ENCODE data around the gene ATXN2.

ATXN2 gene

DNA sequence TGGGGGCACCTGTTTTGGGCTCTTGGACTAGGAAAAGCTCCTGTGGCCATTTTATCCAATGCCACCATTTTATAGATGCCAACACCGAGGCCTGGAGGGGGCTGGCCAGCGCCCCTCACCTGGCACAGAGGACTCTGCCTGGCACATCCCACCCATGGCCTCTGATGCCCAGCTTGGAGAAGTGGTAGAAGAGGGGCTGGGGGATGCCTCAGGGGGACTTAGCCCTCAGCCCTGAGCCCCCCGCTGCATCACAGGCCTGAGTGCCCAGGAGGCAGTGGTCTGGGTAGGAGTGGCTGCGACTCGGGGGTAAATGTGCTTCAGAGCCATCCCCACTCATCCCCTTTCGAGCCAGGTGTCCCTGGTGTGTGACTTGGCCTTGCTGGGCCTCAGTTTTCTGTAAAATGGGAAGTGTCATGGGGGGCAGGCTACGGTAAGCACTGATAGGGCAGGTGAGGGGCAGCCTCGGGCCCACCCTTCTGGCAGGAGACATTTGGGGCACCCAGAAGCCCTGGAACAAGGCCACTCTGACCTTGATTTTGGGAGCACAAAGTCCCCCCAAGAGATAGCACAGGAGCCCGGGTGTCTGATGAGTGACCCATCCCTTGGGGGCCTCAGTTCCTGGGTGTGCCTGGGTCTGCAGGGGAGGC lies 170.9 kb downstream of the ATXN2 start:
- no peak overlapping the region for H2BK5ac ChIP-seq (ENCODE audit: low read depth, low read length, poor library complexity, severe bottlenecking)
- H3K9me3 ChIP-seq (ENCODE audit: control insufficient read depth, low read length), result no peaks in the 10 kb centered on the region
- H2AFZ ChIP-seq (ENCODE audit: low read depth, low read length), result no peak overlapping the region
- peak overlapping the region; percentile 5 for H3K27ac ChIP-seq (ENCODE audit: low read length, poor library complexity, severe bottlenecking)
- no peaks in the 10 kb centered on the region for H3K79me1 ChIP-seq (replicated peaks; ENCODE audit: low read length, poor library complexity, severe bottlenecking)
- no peak overlapping the region for H2BK120ac ChIP-seq (ENCODE audit: low read depth, low read length)
- H2BK12ac ChIP-seq (ENCODE audit: low read length in 2 of 2), result no peak overlapping the region
- peak overlapping the region; percentile 49 for H4K8ac ChIP-seq (ENCODE audit: low read length)
- peaks cover 62% of the 10 kb centered on the region for H3K4me1 ChIP-seq (ENCODE audit: control insufficient read depth, insufficient read depth, low read depth, low read length)
- peak overlapping the region; percentile 67 for H4K91ac ChIP-seq (ENCODE audit: low read length)
- H3K14ac ChIP-seq (ENCODE audit: low read length in 2 of 2), result peak overlapping the region in 1 of 2 experiments; percentile 48
- H3K9ac ChIP-seq (ENCODE audit: low read length), result no peak overlapping the region
- H3K4me2 ChIP-seq (ENCODE audit: low read length, poor library complexity, severe bottlenecking), result no peak overlapping the region
- no peak overlapping the region for H3K4me3 ChIP-seq (ENCODE audit: insufficient read depth in 1 of 2, low read depth in 1 of 2, low read length in 2 of 2)
- no peak for DNase-seq
- peak overlapping the region; percentile 49 for H2AK5ac ChIP-seq (ENCODE audit: low read length, severe bottlenecking)
- WGBS, result 95% methylated on average over 7 of the region's 9 CpGs
- peak overlapping the region in 1 of 2 experiments; percentile 48 for H3K23ac ChIP-seq (ENCODE audit: low read length in 2 of 2)
- H3K18ac ChIP-seq (ENCODE audit: low read depth in 1 of 2, low read length in 2 of 2), result no peak overlapping the region
- peaks cover 8 to 54% of the 10 kb centered on the region in 2 experiments for H3K36me3 ChIP-seq (ENCODE audit: control insufficient read depth in 1 of 2, insufficient read depth in 2 of 2, low read depth in 1 of 2, low read length in 2 of 2)
- no peaks in the 10 kb centered on the region for H3K27me3 ChIP-seq (ENCODE audit: control insufficient read depth in 1 of 2, insufficient read depth in 1 of 2, low read length in 2 of 2)
- H2BK15ac ChIP-seq (ENCODE audit: low read depth, poor library complexity, severe bottlenecking), result no peak overlapping the region
- H3K4ac ChIP-seq (ENCODE audit: low read depth in 1 of 2, low read length in 2 of 2), result no peak overlapping the region

DNA sequence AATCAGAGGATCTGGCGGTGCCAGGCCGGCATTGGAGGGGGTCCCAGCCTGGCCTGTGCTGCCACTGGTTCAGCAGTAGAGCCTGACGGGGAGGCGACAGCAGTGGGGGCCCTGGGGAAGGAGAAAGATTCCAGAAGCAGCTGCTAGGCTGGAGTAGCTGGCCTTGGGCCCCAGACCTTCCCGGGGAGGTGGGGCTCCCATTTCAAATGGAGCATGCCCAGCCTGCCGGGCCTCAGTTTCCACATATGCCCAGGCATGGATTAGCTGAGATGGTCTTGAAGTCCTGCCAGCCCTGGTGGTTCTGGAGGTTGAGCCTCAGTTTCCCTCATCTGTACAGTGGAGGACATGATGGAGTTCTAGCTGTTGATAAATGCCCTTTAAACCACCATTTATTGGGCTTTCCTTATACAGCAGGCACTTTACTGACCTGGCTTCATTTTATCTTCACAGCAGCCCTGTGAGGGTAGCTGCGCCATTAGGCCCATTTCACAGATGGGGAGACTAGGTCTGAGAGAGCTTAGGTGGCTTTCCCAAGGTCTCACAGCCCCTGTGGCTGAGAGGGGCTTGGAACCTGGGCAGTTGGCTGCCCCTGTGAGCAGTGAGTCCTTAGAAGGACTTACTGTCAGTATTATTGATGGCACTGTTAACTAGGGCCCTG lies 171.6 kb downstream of the ATXN2 start:
- Histone ChIP-seq H4K8ac (ENCODE audit: low read length) (no peak overlapping the region), H3K36me3 (ENCODE audit: control insufficient read depth in 1 of 2, insufficient read depth in 2 of 2, low read depth in 1 of 2, low read length in 2 of 2) (peaks cover 5 to 54% of the 10 kb centered on the region in 2 experiments), H3K4me2 (ENCODE audit: low read length, poor library complexity, severe bottlenecking) (no peak overlapping the region), H3K14ac (ENCODE audit: low read length in 2 of 2) (no peak overlapping the region), H3K23ac (ENCODE audit: low read length in 2 of 2) (no peak overlapping the region), H3K27me3 (ENCODE audit: control insufficient read depth in 1 of 2, insufficient read depth in 1 of 2, low read length in 2 of 2) (no peaks in the 10 kb centered on the region), H3K4ac (ENCODE audit: low read depth in 1 of 2, low read length in 2 of 2) (no peak overlapping the region), H2BK12ac (ENCODE audit: low read length in 2 of 2) (no peak overlapping the region), H2BK15ac (ENCODE audit: low read depth, poor library complexity, severe bottlenecking) (no peak overlapping the region), H3K9me3 (ENCODE audit: control insufficient read depth, low read length) (no peaks in the 10 kb centered on the region), H2AK5ac (ENCODE audit: low read length, severe bottlenecking) (peak overlapping the region; percentile 59), H2BK5ac (ENCODE audit: low read depth, low read length, poor library complexity, severe bottlenecking) (no peak overlapping the region), H3K27ac (ENCODE audit: low read length, poor library complexity, severe bottlenecking) (no peak overlapping the region), H3K9ac (ENCODE audit: low read length) (no peak overlapping the region), H2AFZ (ENCODE audit: low read depth, low read length) (no peak overlapping the region), H3K4me1 (ENCODE audit: control insufficient read depth, insufficient read depth, low read depth, low read length) (peaks cover 62% of the 10 kb centered on the region), H3K18ac (ENCODE audit: low read depth in 1 of 2, low read length in 2 of 2) (no peak overlapping the region), H3K4me3 (ENCODE audit: insufficient read depth in 1 of 2, low read depth in 1 of 2, low read length in 2 of 2) (no peak overlapping the region), H4K91ac (ENCODE audit: low read length) (no peak overlapping the region), H2BK120ac (ENCODE audit: low read depth, low read length) (no peak overlapping the region), H3K79me1 (replicated peaks; ENCODE audit: low read length, poor library complexity, severe bottlenecking) (no peaks in the 10 kb centered on the region)
- DNase-seq, result no peak
- WGBS, result 96% methylated on average over 7 of the region's 7 CpGs

DNA sequence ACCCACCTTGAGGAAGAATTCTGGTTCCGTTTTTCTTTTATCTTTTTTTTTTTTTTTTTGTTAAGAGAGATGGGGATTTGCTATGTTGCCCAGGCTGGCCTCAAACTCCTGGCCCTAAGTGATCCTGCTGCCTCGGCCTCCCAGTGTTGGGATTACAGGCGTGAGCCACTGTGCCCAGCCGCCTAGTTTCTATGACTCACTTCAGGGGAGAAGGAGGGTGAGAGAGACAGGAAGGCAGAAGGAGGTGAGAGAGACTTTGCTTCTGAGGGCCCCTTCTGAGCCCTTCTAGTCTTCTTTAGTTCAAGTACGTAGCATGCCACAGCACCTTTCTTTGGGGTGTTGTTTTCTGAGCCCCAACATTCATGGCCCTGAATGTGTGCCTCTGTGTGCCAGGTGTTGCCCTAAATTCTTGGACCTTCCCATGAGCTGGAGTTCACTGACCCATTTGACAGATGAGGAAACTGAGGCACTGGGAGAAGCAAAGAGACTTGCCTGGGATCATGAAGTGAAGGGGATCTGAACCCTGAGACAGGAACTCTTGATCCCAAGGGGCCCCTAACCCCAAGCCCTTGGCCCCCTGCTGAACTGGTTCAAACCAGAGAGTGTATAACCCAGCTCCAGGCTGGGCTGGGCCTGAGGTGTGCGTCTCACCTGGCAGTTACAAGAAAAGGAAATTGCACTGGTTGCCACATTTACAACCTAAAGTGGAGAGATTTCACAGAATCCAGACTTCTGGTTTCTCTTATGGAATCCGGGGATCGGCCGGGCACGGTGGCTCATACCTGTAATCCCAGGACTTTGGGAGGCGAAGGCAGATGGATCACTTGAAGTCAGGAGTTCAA lies 172.6 kb downstream of the ATXN2 start:
- H3K27me3 ChIP-seq (ENCODE audit: control insufficient read depth in 1 of 2, insufficient read depth in 1 of 2, low read length in 2 of 2), result no peaks in the 10 kb centered on the region
- H3K4ac ChIP-seq (ENCODE audit: low read depth in 1 of 2, low read length in 2 of 2), result peak overlapping the region in 1 of 2 experiments; percentile 80
- H3K23ac ChIP-seq (ENCODE audit: low read length in 2 of 2), result no peak overlapping the region
- WGBS, result 72% methylated on average over 11 of the region's 11 CpGs
- H3K4me2 ChIP-seq (ENCODE audit: low read length, poor library complexity, severe bottlenecking), result peak overlapping the region; percentile 3
- peak overlapping the region; percentile 26 for H3K27ac ChIP-seq (ENCODE audit: low read length, poor library complexity, severe bottlenecking)
- H2AK5ac ChIP-seq (ENCODE audit: low read length, severe bottlenecking), result peak overlapping the region; percentile 17
- no peak overlapping the region for H3K9ac ChIP-seq (ENCODE audit: low read length)
- no peak overlapping the region for H2AFZ ChIP-seq (ENCODE audit: low read depth, low read length)
- H2BK120ac ChIP-seq (ENCODE audit: low read depth, low read length), result no peak overlapping the region
- no peak overlapping the region for H3K4me3 ChIP-seq (ENCODE audit: insufficient read depth in 1 of 2, low read depth in 1 of 2, low read length in 2 of 2)
- H4K91ac ChIP-seq (ENCODE audit: low read length), result no peak overlapping the region
- H3K36me3 ChIP-seq (ENCODE audit: control insufficient read depth in 1 of 2, insufficient read depth in 2 of 2, low read depth in 1 of 2, low read length in 2 of 2), result peaks cover 10 to 54% of the 10 kb centered on the region in 2 experiments
- H3K18ac ChIP-seq (ENCODE audit: low read depth in 1 of 2, low read length in 2 of 2), result no peak overlapping the region
- H4K8ac ChIP-seq (ENCODE audit: low read length), result peak overlapping the region; percentile 4
- H2BK12ac ChIP-seq (ENCODE audit: low read length in 2 of 2), result no peak overlapping the region
- peak; percentile 67 for DNase-seq
- H3K79me1 ChIP-seq (replicated peaks; ENCODE audit: low read length, poor library complexity, severe bottlenecking), result no peaks in the 10 kb centered on the region
- no peak overlapping the region for H3K14ac ChIP-seq (ENCODE audit: low read length in 2 of 2)
- H3K4me1 ChIP-seq (ENCODE audit: control insufficient read depth, insufficient read depth, low read depth, low read length), result peaks cover 57% of the 10 kb centered on the region
- no peaks in the 10 kb centered on the region for H3K9me3 ChIP-seq (ENCODE audit: control insufficient read depth, low read length)
- no peak overlapping the region for H2BK15ac ChIP-seq (ENCODE audit: low read depth, poor library complexity, severe bottlenecking)
- H2BK5ac ChIP-seq (ENCODE audit: low read depth, low read length, poor library complexity, severe bottlenecking), result no peak overlapping the region

DNA sequence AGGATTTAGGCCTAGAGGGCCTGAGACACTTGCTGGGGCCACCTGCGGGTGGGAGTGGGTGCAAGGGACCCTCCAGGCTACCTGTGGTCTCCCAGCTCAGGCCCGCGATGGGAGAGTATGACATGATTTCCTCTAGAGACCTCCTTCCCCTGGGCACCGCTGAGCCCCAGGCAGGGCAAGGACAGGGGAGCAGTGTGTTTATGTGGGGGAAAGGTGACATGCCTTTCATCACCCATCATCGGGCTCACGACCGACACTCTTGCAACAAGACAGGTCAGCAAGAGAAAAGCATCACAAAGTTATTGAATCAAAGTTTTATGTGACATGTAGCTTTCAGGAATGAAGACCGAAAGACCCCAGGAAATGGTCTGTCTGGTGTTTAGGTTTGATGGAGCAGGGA lies 173.5 kb downstream of the ATXN2 start:
- no peaks in the 10 kb centered on the region for H3K9me3 ChIP-seq (ENCODE audit: control insufficient read depth, low read length)

More for the DNA sequence above, 173.5 kb downstream of the ATXN2 start:
- Histone ChIP-seq H3K4me1 (ENCODE audit: control insufficient read depth, insufficient read depth, low read depth, low read length) (peaks cover 50% of the 10 kb centered on the region), H2BK12ac (ENCODE audit: low read length in 2 of 2) (no peak overlapping the region), H3K23ac (ENCODE audit: low read length in 2 of 2) (no peak overlapping the region), H3K36me3 (ENCODE audit: control insufficient read depth in 1 of 2, insufficient read depth in 2 of 2, low read depth in 1 of 2, low read length in 2 of 2) (peaks cover 18 to 58% of the 10 kb centered on the region in 2 experiments), H3K27me3 (ENCODE audit: control insufficient read depth in 1 of 2, insufficient read depth in 1 of 2, low read length in 2 of 2) (no peaks in the 10 kb centered on the region), H3K4me2 (ENCODE audit: low read length, poor library complexity, severe bottlenecking) (no peak overlapping the region), H3K9ac (ENCODE audit: low read length) (no peak overlapping the region), H2BK120ac (ENCODE audit: low read depth, low read length) (no peak overlapping the region), H2AK5ac (ENCODE audit: low read length, severe bottlenecking) (peak overlapping the region; percentile 63), H3K4ac (ENCODE audit: low read depth in 1 of 2, low read length in 2 of 2) (no peak overlapping the region), H3K4me3 (ENCODE audit: insufficient read depth in 1 of 2, low read depth in 1 of 2, low read length in 2 of 2) (no peak overlapping the region), H4K91ac (ENCODE audit: low read length) (peak overlapping the region; percentile 28), H4K8ac (ENCODE audit: low read length) (peak overlapping the region; percentile 40), H3K14ac (ENCODE audit: low read length in 2 of 2) (no peak overlapping the region), H3K27ac (ENCODE audit: low read length, poor library complexity, severe bottlenecking) (peak overlapping the region; percentile 22), H2BK5ac (ENCODE audit: low read depth, low read length, poor library complexity, severe bottlenecking) (no peak overlapping the region), H3K79me1 (replicated peaks; ENCODE audit: low read length, poor library complexity, severe bottlenecking) (no peaks in the 10 kb centered on the region), H2AFZ (ENCODE audit: low read depth, low read length) (no peak overlapping the region), H3K18ac (ENCODE audit: low read depth in 1 of 2, low read length in 2 of 2) (peak overlapping the region in 1 of 2 experiments; percentile 55), H2BK15ac (ENCODE audit: low read depth, poor library complexity, severe bottlenecking) (no peak overlapping the region)
- WGBS, result 79% methylated on average over 8 of the region's 8 CpGs
- DNase-seq, result no peak

Measured in mesenchymal stem cell (in vitro differentiated cells and primary cell).